ENCODE measurements around the gene TRMT2B.
"Not testable (repeated sequence)": the region's sequence is repeated elsewhere in the genome, so short reads cannot be mapped to it uniquely, and the experiment has no call there.

The TRMT2B gene

DNA sequence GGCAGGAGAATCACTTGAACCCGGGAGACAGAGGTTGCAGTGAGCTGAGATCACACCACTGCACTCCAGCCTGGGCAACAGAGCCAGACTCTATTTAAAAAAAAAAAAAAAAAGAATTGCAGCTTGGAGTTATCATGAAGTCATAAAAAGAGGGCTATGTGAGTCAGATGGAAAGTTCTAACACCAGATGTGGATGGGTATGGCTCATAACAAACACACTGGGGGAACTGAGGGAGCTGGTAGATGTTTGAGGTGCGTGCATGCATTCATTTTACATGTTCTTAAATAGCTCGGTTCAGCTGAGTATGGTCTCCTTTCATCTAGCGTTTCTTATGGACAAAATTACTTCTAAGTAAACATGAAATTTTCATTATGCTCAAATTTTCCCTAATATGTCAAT, 11.7 kb downstream of the TRMT2B start:
- TF ChIP-seq ZNF274 (IDR thresholded peaks at IDR 0.05; ENCODE audit: low read depth, low read length), result no peak
- no peak overlapping the region for H3K4me3 ChIP-seq (ENCODE audit: low read length)

DNA sequence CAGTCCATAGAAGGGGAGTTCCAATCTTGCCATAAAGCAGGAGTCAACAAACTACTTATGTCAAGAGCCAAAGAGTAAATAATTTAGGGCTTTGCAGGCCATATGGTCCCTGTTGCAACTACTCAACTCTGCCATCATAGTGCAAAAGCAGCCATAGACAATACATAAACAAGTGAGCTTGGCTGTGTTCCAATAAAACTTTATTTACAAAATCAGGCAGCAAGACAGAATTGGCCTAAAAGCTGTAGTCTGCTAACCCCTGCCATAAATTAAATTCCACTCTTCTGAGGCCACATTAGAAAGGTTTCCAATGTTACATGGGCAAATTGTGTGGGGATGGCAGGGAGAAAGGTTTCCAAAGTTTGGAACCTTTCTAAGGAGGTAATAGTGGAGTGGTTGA, 14.7 kb downstream of the TRMT2B start:
- no peak for TF ChIP-seq ZNF274 (IDR thresholded peaks at IDR 0.05; ENCODE audit: low read depth, low read length)
- H3K4me3 ChIP-seq (ENCODE audit: low read length), result no peak overlapping the region

DNA sequence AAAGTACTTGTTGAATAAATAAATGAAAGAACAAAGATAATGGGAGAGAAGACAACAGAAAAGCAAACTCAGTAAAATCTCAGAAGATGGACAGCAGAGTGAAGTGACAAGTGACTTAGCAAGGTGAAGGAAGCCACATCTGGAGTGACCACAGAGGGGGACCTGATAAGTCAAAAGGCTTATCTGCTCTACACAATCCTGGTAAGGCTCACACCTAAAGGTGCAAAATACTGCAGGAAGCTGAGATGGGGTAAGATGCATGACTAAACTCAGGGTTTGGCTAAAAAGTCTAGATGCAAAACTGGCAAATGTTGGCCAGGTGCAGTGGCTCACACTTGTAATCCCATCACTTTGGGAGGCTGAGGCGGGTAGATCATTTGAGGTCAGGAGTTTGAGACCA, 22.2 kb downstream of the TRMT2B start:
- no peak overlapping the region for H3K4me3 ChIP-seq (ENCODE audit: low read length)
- TF ChIP-seq ZNF274 (IDR thresholded peaks at IDR 0.05; ENCODE audit: low read depth, low read length), result no peak

DNA sequence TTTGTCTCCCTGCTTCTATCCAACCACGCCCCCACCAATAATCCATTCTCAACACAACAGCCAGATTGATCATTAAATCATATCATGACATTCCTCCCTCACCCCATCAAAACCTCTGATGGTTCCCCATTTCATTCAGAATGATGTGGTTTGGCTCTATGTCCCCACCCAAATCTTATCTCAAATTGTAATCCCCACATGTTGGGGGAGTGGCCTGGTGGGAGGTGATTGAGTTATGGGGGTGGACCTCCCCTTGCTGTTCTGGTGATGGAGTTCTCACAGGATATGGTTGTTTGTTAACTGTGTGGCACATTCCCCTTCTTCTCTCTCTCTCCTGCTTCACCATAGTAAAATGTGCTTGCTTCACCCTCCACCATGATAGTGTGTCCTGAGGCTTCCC, 23.3 kb downstream of the TRMT2B start:
- no peak for TF ChIP-seq ZNF274 (IDR thresholded peaks at IDR 0.05; ENCODE audit: low read depth, low read length)

DNA sequence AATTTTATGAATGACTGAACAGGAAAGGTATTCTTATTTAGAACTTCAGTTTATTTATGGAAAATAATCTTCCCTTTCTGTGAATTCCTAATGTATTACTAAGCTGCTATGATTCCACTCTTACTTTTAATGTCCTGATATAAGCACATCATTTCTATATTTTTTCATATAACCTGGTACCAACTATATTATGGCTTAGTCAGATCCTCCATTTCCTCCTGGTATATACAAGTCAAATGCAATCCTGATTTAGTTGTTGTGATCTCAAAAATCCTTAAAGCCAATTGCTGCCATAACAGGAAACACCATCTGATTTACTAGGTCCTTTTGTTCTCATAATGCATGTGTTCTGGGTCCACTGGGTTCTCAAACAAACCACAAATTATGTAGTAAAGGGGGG, 26.8 kb downstream of the TRMT2B start:
- H3K4me3 ChIP-seq (ENCODE audit: low read length), result no peak overlapping the region

More for the DNA sequence above, 23.3 kb downstream of the TRMT2B start:
- H3K4me3 ChIP-seq (ENCODE audit: low read length), result no peak overlapping the region

DNA sequence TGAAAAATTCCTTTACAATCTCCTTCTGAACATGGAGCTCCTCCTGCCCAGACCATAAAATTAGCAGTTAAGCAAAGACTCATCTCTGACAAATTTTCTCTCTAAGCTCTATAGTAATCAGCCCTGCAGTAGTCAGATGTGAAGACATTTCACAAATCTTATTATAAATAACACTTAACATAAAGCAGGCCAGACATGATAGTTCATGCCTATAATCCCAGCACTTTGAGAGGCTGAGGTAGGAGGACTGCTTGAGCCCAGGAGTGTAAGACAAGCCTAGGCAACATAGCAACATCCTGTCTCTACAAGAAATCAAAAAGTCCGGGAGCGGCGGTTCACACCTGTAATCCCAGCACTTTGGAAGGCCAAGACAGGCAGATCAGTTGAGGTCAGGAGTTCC, 29.9 kb downstream of the TRMT2B start:
- no peak overlapping the region for H3K4me3 ChIP-seq (ENCODE audit: low read length)
- no peak for TF ChIP-seq ZNF274 (IDR thresholded peaks at IDR 0.05; ENCODE audit: low read depth, low read length)

More for the DNA sequence above, 26.8 kb downstream of the TRMT2B start:
- no peak for TF ChIP-seq ZNF274 (IDR thresholded peaks at IDR 0.05; ENCODE audit: low read depth, low read length)

DNA sequence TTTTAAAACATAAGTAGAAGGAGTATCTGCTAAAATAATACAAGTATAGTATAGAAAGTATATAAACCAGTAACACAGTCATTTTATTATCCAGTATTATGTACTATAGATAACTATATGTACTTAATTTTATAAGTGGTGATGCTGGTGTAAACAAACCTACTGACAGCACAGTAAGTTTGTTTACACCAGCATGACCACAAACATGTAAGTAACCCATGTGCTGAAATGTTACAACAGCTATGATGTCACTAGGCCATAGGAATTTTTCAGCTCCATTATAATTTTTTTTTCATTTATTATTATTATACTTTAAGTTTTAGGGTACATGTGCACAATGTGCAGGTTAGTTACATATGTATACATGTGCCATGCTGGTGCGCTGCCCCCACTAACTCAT, 39.9 kb downstream of the TRMT2B start:
- H3K4me3 ChIP-seq (ENCODE audit: low read length), result not testable (repeated sequence)

DNA sequence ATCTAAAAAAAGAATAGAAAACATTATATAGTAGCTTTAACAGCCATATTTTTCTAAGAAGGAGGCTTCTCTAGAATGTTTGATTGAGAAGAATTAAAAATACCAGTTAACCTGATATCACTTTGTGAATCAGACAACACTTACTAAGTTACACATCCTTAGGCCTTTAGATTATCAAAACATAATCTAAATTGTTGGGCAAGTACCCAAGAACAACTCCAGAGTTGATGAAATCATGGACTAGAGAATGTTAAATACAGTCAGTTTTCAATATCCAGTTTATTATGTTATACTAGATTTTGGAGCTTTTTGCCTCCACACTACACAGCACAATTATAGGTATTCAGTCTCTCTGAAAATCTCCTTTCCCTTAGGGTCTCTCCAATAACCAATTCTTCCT, 42.8 kb downstream of the TRMT2B start:
- no peak for TF ChIP-seq ZNF274 (IDR thresholded peaks at IDR 0.05; ENCODE audit: low read depth, low read length)
- H3K4me3 ChIP-seq (ENCODE audit: low read length), result no peak overlapping the region

DNA sequence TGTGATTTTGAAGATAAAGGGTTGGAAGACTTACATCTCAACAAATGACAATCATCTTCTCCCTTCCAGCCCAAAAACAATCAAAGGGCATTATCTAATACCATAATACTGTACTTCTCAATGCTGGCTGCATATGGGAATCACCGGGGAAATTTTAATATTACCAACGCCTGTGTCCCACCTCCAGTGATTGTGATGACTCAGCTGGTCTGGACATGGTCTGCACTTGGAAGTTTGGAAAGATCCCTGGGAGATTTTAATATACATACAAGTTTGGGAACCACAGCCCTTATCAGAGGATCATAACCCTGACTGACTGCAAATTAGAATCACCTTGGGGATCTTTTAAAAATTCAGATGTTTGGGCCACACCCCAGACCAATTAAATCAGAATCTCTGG, 52.5 kb downstream of the TRMT2B start:
- no peak for TF ChIP-seq ZNF274 (IDR thresholded peaks at IDR 0.05; ENCODE audit: low read depth, low read length)

DNA sequence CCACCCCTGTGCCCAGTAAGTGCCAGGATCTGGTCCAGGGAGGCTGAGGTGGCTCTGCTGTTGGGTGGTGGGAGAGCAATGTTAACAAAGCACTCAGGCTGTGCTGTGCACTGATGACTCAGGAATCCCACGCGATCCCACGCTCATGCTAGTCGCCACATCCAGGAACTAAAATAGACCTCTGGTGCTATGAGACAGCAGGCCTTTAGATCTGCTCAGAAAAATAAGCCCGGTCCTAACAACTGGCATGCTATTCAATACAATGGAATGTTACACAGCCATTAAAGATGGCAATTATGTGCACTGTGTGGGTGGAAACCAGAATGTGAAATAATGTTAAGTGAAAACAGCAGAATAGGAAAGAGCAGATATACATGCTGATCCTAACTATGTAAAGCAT, 56.4 kb downstream of the TRMT2B start:
- no peak overlapping the region for H3K4me3 ChIP-seq (ENCODE audit: low read length)
- TF ChIP-seq ZNF274 (IDR thresholded peaks at IDR 0.05; ENCODE audit: low read depth, low read length), result no peak

More for the DNA sequence above, 52.5 kb downstream of the TRMT2B start:
- no peak overlapping the region for H3K4me3 ChIP-seq (ENCODE audit: low read length)

DNA sequence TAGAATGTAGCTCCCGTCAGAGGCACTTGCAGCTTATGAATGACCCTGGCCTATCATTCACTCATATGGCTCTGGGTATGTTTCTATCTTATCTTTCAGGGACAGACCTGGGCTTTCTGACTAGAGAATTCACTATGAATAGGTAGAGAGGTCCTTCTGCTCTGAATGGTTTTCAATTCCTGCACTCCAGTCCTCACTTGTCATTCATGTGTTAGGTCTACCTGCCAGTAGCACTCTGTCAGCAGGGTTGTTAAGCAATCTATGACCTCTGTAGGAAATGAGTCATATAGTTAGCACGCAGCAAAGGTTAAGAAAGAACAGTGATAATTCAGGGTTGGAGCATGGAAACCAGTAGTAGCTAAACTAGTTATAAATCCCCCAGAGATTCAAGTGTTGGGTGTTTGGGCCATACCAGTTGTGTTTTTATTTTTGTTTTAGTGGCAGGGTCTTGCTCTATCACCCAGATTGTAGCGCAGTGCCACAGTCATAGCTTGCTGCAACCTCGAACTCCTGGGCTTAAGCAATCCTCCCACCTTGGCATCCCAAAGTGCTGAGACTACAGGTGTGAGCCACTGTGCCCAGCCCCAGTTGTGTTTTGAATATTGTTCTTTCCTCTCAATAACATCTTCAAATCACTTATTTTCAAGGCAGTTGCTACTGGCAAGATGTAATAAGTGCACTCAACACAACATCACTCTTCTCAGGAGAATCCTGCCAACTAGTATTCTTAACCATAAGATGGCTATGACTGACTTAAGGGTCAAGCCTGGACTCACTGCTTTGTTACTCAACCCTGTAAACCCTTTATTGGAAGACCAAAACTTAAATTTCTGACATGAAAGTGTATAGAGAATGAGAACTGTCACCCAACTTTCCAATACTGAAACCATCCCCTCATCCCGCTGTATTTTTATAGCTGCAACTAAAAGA, 57.3 kb downstream of the TRMT2B start:
- no peak overlapping the region for H3K4me3 ChIP-seq (ENCODE audit: low read length)
- TF ChIP-seq ZNF274 (IDR thresholded peaks at IDR 0.05; ENCODE audit: low read depth, low read length), result no peak

DNA sequence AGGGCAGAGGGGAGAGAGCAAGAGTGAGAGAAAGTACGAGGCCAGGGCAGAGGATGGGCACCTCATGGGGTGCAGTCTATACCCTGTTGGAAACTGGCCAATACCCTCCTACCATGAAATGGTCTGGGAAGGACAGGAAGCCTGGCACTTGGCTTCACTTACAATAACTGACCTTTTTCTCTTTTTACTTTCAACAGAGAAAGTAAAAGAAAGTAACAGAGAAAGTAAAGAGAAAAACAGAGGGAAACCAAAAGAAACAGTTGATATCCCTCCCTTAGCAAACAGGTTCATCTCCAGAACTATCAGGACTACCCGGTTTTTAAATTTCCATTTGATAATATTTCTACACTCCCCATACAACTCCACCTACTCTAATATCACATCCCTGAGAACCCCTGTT, 61.8 kb downstream of the TRMT2B start:
- H3K4me3 ChIP-seq (ENCODE audit: low read length), result no peak overlapping the region
- TF ChIP-seq ZNF274 (IDR thresholded peaks at IDR 0.05; ENCODE audit: low read depth, low read length), result no peak

DNA sequence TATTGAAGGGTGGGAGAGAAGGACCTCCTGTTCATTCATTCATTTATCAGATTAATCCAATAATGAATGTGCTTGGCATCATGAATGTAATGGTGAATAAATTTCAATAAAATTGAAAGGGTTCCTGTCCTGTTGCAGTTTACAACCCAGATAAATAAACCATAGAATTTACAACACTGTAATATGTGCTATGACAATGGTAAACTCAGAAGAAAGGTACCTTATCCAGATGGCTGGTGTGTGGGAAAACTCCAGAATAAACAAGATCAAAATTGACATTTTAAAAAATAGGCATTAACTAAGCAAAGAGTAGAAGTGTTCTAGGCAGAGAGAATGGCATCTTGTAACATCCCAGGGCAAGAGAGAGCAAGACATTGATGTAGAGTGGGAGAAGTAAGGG, 67.1 kb downstream of the TRMT2B start:
- no peak overlapping the region for H3K4me3 ChIP-seq (ENCODE audit: low read length)
- no peak for TF ChIP-seq ZNF274 (IDR thresholded peaks at IDR 0.05; ENCODE audit: low read depth, low read length)

DNA sequence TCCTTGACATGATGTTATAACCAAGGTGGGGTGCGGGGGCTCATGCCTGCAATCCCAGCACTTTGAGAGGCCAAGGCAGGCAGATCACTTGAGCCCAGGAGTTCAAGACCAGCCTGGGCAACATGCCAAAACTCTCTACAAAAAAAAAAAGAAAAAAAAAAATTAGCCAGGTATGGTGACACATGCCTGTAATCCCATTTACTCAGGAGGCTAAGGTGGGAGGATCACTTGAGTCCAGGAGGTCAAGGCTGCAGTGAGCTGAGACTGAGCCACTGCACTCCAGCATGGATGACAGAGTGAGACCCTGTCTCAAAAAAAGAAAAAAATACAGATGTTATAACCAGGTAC, 70.4 kb downstream of the TRMT2B start:
- not testable (repeated sequence) for H3K4me3 ChIP-seq (ENCODE audit: low read length)

DNA sequence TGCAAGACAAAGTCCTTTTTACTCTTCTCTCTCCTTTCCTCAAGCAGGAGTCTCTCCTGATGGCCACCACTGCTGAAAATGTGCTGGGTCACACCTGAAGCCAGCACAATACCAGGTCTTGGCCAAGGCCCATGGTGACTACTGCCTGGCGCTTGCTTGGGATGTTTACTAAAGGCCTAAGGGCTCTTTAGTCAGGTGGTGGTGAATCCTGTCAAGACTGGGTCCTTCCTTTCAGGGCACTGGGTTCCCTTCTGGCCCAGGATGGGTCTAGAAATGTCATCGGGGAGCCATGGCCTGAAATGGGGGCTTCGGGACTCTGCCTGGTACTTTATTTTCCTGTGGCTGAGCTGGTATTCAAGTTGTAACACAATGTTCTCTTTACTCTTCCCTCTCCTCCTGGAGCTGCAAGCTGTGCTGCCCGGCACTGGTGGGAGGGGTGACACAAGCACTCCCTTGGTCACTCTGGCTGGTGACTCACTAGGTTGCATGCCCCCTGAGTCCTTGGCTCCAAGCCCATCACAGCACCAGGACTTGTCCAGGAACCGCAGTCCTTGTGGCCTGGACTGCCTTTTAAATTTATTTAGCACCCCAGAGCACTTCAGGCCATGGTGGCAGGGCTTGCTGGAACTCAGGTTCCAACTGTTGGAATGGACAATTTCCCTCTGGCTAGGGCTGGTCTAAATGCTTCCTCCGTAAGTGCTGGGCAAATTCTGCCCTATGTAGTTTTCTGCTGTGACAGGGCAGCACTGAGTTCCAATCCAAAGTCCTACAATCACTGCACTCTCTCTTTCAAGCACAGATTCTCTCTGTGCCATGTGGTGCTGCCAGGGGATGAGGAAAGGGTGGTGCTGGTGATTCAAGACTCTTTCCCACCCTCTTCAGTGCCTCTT, 71.1 kb downstream of the TRMT2B start:
- no peak for TF ChIP-seq ZNF274 (IDR thresholded peaks at IDR 0.05; ENCODE audit: low read depth, low read length)
- no peak overlapping the region for H3K4me3 ChIP-seq (ENCODE audit: low read length)

Data from GM08714 (cell line).